MM.1S (cell line): ENCODE data around the gene GPAT3.
"Not testable (repeated sequence)": the region's sequence is repeated elsewhere in the genome, so short reads cannot be mapped to it uniquely, and the experiment has no call there.

Experiments
- DNase-seq: peaks from one replicate; pipeline ENCODE4 v3.0.0-alpha.2; 2015
- H2AFZ ChIP-seq: fragments of 300-600 bp; sonication (generic); 2 replicates; pipeline ENCODE4 v1.6.0; 2016; ENCODE audit warnings: antibody characterized with exemption, low read length
- H3F3A ChIP-seq: fragments of 300-600 bp; sonication (generic); 2 replicates; pipeline ENCODE4 v1.6.1; 2016; ENCODE audit warnings: mild to moderate bottlenecking, antibody characterized with exemption, low read length, moderate library complexity, mixed read lengths; ENCODE audit not compliant: insufficient read depth
- H3K27ac ChIP-seq: fragments of 300-600 bp; sonication (generic); 2 replicates; pipeline ENCODE4 v1.5.1; 2016; ENCODE audit warnings: mild to moderate bottlenecking, low read length
- H3K27me3 ChIP-seq: fragments of 300-600 bp; sonication (generic); replicated peaks from 2 replicates; pipeline ENCODE4 v1.6.0; 2016; ENCODE audit warnings: low read length; ENCODE audit not compliant: insufficient read depth
- H3K36me3 ChIP-seq: fragments of 300-600 bp; sonication (generic); replicated peaks from 2 replicates; pipeline ENCODE4 v1.6.1; 2016; ENCODE audit warnings: mild to moderate bottlenecking, low read length, mixed read lengths; ENCODE audit not compliant: insufficient read depth
- H3K4me1 ChIP-seq: fragments of 300-600 bp; sonication (generic); 2 replicates; pipeline ENCODE4 v1.6.1; 2016; ENCODE audit warnings: low read length, mixed read lengths
- H3K4me2 ChIP-seq: fragments of 300-600 bp; sonication (generic); 2 replicates; pipeline ENCODE4 v1.6.0; 2016; ENCODE audit warnings: low read depth, low read length
- H3K4me3 ChIP-seq: fragments of 300-600 bp; sonication (generic); 2 replicates; pipeline ENCODE4 v1.5.1; 2016; ENCODE audit warnings: low read length, mixed read lengths
- H3K79me2 ChIP-seq: fragments of 300-600 bp; sonication (generic); 2 replicates; pipeline ENCODE4 v1.6.1; 2016; ENCODE audit warnings: mixed run types, low read length, mixed read lengths
- H3K9ac ChIP-seq: fragments of 300-600 bp; sonication (generic); 2 replicates; pipeline ENCODE4 v1.6.1; 2016; ENCODE audit warnings: low read length, mixed read lengths
- H3K9me2 ChIP-seq: fragments of 300-600 bp; sonication (generic); replicated peaks from 2 replicates; pipeline ENCODE4 v1.6.1; 2016; ENCODE audit warnings: mild to moderate bottlenecking, low read length, mixed read lengths; ENCODE audit not compliant: insufficient read depth
- H3K9me3 ChIP-seq: fragments of 300-600 bp; sonication (generic); replicated peaks from 2 replicates; pipeline ENCODE4 v1.6.1; 2016; ENCODE audit warnings: mild to moderate bottlenecking, low read length, mixed read lengths; ENCODE audit not compliant: insufficient read depth
- H4K20me1 ChIP-seq: fragments of 300-600 bp; sonication (generic); 2 replicates; pipeline ENCODE4 v1.6.1; 2016; ENCODE audit warnings: mild to moderate bottlenecking, low read length, moderate library complexity, mixed read lengths; ENCODE audit not compliant: insufficient read depth
- EZH2 ChIP-seq: fragments of 300-600 bp; sonication (generic); optimal IDR thresholded peaks from 2 replicates; pipeline ENCODE3; 2017; ENCODE audit warnings: low read depth, mild to moderate bottlenecking, antibody characterized with exemption, low read length, mixed read lengths
- EZH2phosphoT487 ChIP-seq: fragments of 300-600 bp; sonication (generic); IDR thresholded peaks from 2 replicates; pipeline ENCODE4 v1.6.1; 2018; ENCODE audit warnings: antibody characterized with exemption, low read length
- TF ChIP-seq, protein P1 (sequence below): fragments of 300-600 bp; sonication (generic); IDR thresholded peaks from 2 replicates; pipeline ENCODE4 v1.5.1; 2016; ENCODE audit warnings: antibody characterized with exemption, low read length, mixed read lengths

GPAT3 gene

DNA sequence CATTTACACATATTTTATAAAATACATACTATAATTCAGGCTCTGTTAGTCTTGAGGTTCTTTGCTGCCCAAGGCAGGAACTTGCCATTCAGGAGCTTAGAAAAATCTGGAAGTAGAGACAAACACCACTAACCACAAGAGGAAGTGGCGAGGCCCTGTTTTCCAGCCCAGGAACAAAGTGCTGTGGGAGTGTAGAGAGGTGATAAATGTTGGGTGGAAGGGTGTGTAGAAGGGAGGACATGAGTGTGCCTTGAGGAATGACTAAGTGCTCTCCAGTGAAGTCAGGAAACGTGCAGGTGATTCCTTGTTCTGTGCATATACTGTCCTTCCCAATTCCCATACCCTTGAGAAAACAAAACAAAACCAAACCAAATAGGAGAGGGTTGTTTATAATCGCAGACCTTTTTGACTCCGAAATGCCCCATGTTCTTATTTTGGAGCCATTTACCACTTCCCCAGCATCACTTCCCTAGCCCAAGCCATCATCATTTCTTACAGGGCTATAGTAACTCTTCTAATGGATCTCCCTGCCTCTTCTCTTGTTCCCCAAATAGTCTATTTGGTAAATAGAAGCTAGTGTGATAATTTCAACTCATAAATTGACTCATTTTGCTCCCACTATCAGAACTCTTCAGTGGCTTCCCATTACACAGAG lies 83.2 kb downstream of the GPAT3 start:
- Histone ChIP-seq H3K4me1 (no peaks in the 10 kb centered on the region), H3K9me3 (no peaks in the 10 kb centered on the region), H2AFZ (no peak overlapping the region), H3K9ac (no peak overlapping the region), H3K4me3 (no peak overlapping the region), H3K27ac (no peak overlapping the region), H4K20me1 (no peaks in the 10 kb centered on the region), H3K9me2 (no peaks in the 10 kb centered on the region), H3K36me3 (no peaks in the 10 kb centered on the region), H3K27me3 (no peaks in the 10 kb centered on the region), H3K79me2 (no peaks in the 10 kb centered on the region), H3K4me2 (no peak overlapping the region), H3F3A (no peaks in the 10 kb centered on the region)
- TF ChIP-seq EZH2phosphoT487 (no peak), EZH2 (no peak)
- TF ChIP-seq, protein P1, sequence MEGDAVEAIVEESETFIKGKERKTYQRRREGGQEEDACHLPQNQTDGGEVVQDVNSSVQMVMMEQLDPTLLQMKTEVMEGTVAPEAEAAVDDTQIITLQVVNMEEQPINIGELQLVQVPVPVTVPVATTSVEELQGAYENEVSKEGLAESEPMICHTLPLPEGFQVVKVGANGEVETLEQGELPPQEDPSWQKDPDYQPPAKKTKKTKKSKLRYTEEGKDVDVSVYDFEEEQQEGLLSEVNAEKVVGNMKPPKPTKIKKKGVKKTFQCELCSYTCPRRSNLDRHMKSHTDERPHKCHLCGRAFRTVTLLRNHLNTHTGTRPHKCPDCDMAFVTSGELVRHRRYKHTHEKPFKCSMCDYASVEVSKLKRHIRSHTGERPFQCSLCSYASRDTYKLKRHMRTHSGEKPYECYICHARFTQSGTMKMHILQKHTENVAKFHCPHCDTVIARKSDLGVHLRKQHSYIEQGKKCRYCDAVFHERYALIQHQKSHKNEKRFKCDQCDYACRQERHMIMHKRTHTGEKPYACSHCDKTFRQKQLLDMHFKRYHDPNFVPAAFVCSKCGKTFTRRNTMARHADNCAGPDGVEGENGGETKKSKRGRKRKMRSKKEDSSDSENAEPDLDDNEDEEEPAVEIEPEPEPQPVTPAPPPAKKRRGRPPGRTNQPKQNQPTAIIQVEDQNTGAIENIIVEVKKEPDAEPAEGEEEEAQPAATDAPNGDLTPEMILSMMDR: no peak
- no peak for DNase-seq

DNA sequence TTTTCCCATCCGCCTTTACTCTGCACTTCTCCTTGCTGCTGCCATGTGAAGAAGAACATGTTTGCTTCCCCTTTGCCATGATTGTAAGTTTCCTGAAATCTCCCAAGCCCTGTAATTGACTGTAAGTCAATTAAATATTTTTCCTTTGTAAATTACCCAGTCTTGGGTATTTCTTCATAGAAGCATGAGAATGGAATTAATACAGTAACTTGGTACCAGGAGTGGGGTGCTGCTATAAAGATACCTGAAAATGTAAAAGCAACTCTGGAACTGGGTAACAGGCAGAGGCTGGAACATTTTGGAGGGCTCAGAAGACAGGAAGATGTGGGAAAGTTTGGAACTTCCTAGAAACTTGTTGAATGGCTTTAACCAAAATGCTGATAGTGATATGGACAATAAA lies 86.2 kb downstream of the GPAT3 start:
- H2AFZ ChIP-seq, H3K27me3 ChIP-seq, H3K9me2 ChIP-seq, H3K4me1 ChIP-seq, H3K4me2 ChIP-seq, H3K9me3 ChIP-seq, DNase-seq, H3F3A ChIP-seq, H3K4me3 ChIP-seq, H3K9ac ChIP-seq, H4K20me1 ChIP-seq, H3K79me2 ChIP-seq, H3K27ac ChIP-seq, H3K36me3 ChIP-seq: not testable (repeated sequence)

DNA sequence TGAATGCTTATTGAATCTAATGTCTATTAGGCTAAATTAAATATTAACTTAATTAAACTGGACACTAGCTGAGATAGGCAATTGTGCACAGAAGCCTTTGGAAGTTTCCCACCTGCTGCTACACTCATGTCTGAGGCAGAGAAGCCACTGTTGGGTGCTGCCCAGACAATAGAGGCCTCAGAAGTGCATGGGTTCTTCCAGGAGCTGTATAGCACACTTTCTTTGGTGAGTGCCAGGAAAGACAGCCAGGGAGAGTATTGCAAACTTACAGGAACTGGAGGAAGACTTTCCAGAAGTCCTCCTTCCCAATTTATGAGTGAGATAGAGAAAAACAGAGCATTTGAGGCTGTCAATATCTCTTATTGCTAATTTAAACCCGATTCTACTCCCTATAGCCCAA lies 89.9 kb downstream of the GPAT3 start:
- TF ChIP-seq EZH2: no peak
- no peak for TF ChIP-seq EZH2phosphoT487
- TF ChIP-seq, protein P1: no peak
- H3K4me2 ChIP-seq: no peak overlapping the region
- no peaks in the 10 kb centered on the region for H3K27me3 ChIP-seq
- no peak overlapping the region for H3K9ac ChIP-seq
- H3K4me3 ChIP-seq: no peak overlapping the region
- no peaks in the 10 kb centered on the region for H3K9me3 ChIP-seq
- H3K36me3 ChIP-seq: no peaks in the 10 kb centered on the region
- H3F3A ChIP-seq: no peaks in the 10 kb centered on the region
- no peaks in the 10 kb centered on the region for H4K20me1 ChIP-seq
- no peak overlapping the region for H2AFZ ChIP-seq
- H3K4me1 ChIP-seq: no peaks in the 10 kb centered on the region
- no peaks in the 10 kb centered on the region for H3K79me2 ChIP-seq
- H3K9me2 ChIP-seq: no peaks in the 10 kb centered on the region
- no peak for DNase-seq
- no peak overlapping the region for H3K27ac ChIP-seq

DNA sequence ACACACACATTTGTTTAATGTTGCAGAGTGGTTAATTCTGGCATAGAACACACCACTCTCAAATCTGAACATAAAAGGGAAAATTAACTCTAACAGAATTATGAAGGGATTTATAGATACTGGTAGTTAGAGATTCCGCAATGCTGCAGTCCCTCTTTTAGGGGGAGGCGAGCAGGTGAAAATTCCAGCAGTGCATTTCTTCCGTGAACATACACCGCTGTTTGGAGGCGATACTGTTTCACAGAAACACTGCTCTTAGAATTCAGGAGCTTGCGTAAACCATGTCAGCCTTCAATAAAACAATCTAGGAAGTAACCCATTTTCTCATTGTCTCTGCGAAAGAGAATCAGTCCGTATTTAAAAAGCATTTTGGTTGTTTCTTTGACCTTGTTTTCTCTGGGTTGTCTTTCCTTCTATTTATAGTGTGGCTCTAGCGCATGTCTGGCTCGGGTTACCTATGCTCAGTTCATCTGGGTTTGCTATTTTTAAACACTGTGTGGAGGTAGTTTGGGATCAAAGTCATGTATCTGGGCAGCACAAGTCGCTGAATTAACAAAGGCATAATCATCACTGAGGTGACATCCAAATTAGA lies 90.4 kb downstream of the GPAT3 start:
- Histone ChIP-seq H3K9me3 (no peaks in the 10 kb centered on the region), H3K9ac (no peak overlapping the region), H3K9me2 (no peaks in the 10 kb centered on the region), H3K36me3 (no peaks in the 10 kb centered on the region), H3K4me3 (no peak overlapping the region), H3K4me1 (no peaks in the 10 kb centered on the region), H3F3A (no peaks in the 10 kb centered on the region), H3K27ac (no peak overlapping the region), H3K27me3 (no peaks in the 10 kb centered on the region), H3K79me2 (no peaks in the 10 kb centered on the region), H3K4me2 (no peak overlapping the region), H4K20me1 (no peaks in the 10 kb centered on the region), H2AFZ (no peak overlapping the region)
- TF ChIP-seq EZH2phosphoT487 (no peak), EZH2 (no peak)
- TF ChIP-seq, protein P1: no peak
- DNase-seq: no peak
